Prostate gland (tissue), 2 donors: ENCODE measurements around the gene WDR86.

Experiments used
- CTCF ChIP-seq, 4 experiments: fragments of 200-600 bp in 2 of 4; fragments of 450-650 bp in 2 of 4; sonication (generic) in 2 of 4; IDR thresholded peaks; 1 replicate in 3 of 4; 2 replicates in 1 of 4; pipeline ENCODE4 v1.5.1; 2016 to 2019; ENCODE audit warnings: antibody characterized with exemption in 4 of 4, mild to moderate bottlenecking in 2 of 4, moderate library complexity in 2 of 4
- POLR2A ChIP-seq: fragments of 450-650 bp; IDR thresholded peaks from one replicate; pipeline ENCODE4 v1.6.1; 2016; ENCODE audit warnings: antibody characterized with exemption, mild to moderate bottlenecking
- POLR2AphosphoS5 ChIP-seq: sonication (generic); formaldehyde crosslinking; IDR thresholded peaks from one replicate; pipeline ENCODE4 v1.6.1; 2017; ENCODE audit warnings: antibody characterized with exemption

GRCh38 chr7:151440799-151441445 lies 31.1 kb upstream of the WDR86 start:
- no peak for TF ChIP-seq CTCF (IDR thresholded peaks at IDR 0.05)
- no peak for TF ChIP-seq POLR2A
- no peak for TF ChIP-seq POLR2AphosphoS5
